Activated naive CD8-positive, alpha-beta T cell treated with anti-CD3 and anti-CD28 coated beads, Interleukin-2, amount 50 U/mL, for 16 hours (primary cell): ENCODE measurements around the gene DACH1.

ENCODE experiments used
- DNase-seq: peaks from one replicate; pipeline ENCODE4 v3.0.0-alpha.2; 2020; ENCODE audit warnings: low read depth, low spot score

The DACH1 gene

GRCh38 chr13:71589032-71589431 lies 278.0 kb downstream of the DACH1 start:
- no peak for DNase-seq

GRCh38 chr13:71587817-71588216 lies 279.2 kb downstream of the DACH1 start:
- no peak for DNase-seq

- no peak for DNase-seq
These were observed 279.8 kb downstream of the DACH1 start for GRCh38 chr13:71587193-71587592.

- no peak for DNase-seq
These were observed 283.4 kb downstream of the DACH1 start for GRCh38 chr13:71583581-71583980.

GRCh38 chr13:71580614-71581013 lies 286.4 kb downstream of the DACH1 start:
- no peak for DNase-seq

- DNase-seq: no peak
These were observed 289.0 kb downstream of the DACH1 start for GRCh38 chr13:71578048-71578447.

- no peak for DNase-seq
These were observed 289.9 kb downstream of the DACH1 start for GRCh38 chr13:71577127-71577526.

DNA sequence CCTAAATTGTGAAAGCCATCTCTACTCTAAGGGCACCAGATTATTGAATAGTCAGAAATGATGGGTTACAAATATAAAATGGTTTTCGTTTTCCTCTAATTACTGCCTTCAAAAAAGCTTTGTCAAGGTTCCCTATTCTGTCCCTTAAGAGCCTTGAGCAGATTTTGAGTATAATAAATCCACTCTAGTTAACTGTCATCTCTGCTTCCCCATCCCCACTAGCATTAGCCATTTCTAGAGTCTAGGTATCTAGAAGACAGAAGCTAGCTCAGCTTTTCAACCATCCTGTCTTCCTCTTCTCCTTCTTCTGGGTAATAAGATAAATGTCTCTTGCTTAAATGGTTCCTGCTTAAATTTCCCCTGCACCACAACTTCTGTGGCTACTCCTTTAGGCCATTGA lies 290.4 kb downstream of the DACH1 start:
- no peak for DNase-seq

DNA sequence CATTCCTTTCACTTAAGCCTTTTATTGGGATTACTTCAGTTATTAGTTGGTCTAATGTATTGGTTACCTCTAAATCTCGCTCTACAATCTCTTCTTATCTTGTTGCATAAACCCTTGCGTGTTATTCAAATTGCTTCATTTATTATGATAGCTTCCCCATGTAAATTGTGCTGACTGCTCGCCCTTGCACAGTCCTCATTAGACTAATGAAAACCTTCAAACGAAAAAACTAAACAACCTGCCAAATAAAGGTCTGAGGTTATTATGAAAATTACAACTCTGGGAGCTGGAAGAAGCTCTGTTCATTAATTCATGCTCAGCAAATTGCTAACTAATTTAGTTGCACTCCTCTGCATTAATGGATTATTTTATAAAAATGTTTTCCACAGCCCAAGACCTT lies 320.1 kb downstream of the DACH1 start:
- no peak for DNase-seq

DNA sequence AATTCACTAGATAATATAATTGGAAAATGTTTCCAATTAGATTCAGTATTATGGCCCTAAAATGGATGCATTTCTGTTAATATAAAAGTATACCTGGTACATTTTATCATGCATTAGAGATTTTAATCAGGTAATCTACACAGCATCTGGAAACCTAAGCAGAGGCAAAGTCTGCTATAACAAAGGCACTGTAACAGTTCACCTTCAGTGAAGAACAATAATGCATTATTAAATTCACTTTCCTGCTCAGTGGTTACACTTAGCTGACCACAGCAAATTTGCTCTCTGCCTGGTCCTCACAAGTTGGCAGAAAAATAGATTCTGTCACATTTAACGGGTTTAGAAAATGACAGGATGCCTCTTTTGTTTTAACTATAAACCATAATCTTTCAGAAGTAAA lies 326.9 kb downstream of the DACH1 start:
- DNase-seq: no peak

DNA sequence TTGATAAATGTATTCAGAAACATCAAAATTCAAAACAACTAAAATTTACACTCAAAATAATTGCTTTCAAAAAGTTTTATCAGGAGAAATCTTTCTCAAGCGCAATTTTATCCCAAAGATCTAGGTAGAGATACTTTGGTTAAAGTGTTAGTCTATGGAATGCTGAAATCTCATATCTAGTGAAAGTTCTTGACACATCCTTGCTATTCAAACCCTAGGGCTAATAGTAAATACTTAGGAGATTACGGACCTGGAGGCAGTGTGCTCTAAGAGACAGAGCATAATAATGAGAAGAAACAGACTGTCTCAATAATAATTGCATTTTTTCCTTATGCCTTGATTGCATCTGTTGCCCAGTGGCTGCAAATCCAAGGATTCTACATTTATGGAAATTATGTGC lies 330.8 kb downstream of the DACH1 start:
- no peak for DNase-seq

- no peak for DNase-seq
These were observed 342.2 kb downstream of the DACH1 start for GRCh38 chr13:71524613-71525304.

DNA sequence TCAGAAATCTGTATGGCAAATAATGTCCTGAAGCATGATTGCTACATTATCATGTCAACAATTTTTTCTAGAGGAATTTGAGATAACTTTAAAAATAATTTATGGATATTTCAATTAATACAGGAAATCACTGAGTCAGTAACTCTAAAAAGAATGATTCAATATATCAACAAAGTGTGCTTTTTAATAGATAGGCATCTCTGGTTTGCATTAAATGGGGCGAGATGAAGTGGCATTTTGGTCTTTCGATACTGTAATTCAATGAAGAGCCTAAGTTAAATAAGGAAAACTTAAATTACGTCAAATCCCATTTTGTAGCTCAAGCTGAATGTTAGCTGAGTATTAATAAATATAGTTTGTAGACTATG lies 342.8 kb downstream of the DACH1 start:
- no peak for DNase-seq

GRCh38 chr13:71522941-71523526 lies 344.0 kb downstream of the DACH1 start:
- DNase-seq: no peak

DNA sequence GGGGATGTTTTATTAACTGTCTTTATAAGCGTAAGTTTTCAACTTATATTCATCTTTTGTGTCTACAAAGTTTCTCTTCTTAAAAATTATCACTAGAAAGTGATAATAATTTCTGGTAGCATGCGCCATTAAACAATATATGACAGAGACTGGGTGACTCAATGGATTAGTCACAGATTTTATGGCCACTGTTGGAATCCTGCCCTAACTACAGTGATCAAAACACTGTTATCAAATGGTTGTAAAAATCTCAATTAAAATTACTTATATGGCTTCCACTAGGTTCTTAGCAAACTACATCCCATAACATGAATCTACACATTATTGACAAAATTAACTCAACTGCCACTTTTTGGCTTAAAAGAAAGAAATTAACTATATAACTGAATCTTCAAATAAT lies 350.0 kb downstream of the DACH1 start:
- DNase-seq: no peak

GRCh38 chr13:71516521-71516920 lies 350.5 kb downstream of the DACH1 start:
- no peak for DNase-seq

GRCh38 chr13:71515744-71516038 lies 351.3 kb downstream of the DACH1 start:
- DNase-seq: no peak

GRCh38 chr13:71514900-71515743 lies 351.9 kb downstream of the DACH1 start:
- no peak for DNase-seq

GRCh38 chr13:71513411-71514033 lies 353.5 kb downstream of the DACH1 start:
- no peak for DNase-seq

- DNase-seq: no peak
These were observed 363.2 kb downstream of the DACH1 start for GRCh38 chr13:71503781-71504180.

GRCh38 chr13:71499944-71500514 lies 367.0 kb downstream of the DACH1 start:
- no peak for DNase-seq

- DNase-seq: no peak
These were observed 367.8 kb downstream of the DACH1 start for GRCh38 chr13:71499235-71499634.
